Eye (tissue), 1 donor: Measurements from ENCODE around the gene TLCD3A.
A peak's percentile ranks its signal among the peaks of the same experiment; 100 is the strongest.
"Not testable (repeated sequence)": the region's sequence is repeated elsewhere in the genome, so short reads cannot be mapped to it uniquely, and the experiment has no call there.

Experiments
- DNase-seq: peaks from one replicate; pipeline ENCODE4 v3.0.0-alpha.2; 2015

TLCD3A gene

DNA sequence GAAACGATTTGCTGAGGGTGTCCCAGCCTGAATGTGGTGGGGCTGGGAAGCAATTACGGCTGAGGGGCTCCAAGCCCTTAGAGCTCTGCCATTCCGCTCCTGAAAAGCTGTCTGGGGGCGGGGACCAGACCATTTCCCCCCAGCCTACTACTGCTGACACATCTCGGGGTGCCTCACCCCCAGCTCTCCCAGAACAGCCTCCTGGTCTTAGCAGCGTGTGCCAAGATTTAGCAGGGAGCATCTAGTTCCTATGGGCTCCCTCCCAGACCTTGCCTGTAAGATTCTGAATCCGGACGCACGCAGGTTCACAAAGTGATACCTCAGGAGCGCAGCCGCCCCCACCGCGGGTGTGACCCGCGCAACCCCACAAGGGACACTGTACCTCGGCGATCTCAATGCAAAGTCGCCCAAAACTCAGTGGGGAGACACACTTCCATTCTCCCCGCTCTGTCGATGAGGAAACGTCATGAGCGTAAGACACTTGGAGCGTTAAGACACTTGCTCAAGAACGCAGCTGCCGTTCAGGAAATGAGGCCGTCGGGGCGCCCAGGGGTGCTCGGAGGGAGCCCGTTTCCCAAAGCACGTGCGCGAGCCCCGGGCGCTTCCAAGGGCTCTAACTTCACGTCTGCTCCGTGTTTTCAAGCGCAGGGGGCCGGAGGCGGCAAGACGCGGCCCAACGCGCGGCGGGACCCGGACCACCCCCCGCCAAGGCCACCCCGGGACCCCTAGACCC, 19.0 kb downstream of the TLCD3A start:
- peak; percentile 64 for DNase-seq

DNA sequence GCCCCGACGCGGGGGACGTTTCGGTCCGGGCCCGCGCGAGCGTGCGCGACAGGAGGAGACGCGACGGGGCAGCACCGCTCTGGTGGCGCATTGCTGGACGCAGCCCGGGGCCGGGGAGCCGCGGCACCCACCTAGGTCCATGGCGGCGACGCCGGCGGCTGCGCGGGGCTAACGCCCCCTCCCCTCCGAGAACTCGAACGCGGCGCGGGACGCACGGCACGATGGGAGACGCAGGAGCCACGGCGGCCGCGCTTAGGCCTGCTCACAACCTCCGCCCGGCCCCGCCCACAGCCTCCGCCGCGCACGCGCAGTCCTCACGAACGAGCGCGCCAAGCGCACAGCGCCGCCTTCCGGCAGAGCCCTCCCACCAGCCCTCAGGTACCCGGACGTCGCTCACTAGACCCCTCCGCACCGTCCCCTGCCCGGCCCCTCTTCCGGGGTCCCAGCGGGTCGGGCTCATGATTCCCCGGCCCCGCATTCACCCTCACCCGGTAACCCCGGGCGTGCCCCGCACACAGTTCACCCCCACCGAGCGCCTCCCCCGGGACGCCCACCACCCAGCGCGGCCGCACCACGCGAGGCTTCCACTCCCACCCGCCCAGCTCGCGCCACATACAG, 19.7 kb downstream of the TLCD3A start, which contains the start of gene GEMIN4:
Gene GEMIN4 (minus strand): TSS at position 263 of the 618 bp plus-strand sequence. CDS start 122 bp downstream, at position 141.
- peak; percentile 98 for DNase-seq

DNA sequence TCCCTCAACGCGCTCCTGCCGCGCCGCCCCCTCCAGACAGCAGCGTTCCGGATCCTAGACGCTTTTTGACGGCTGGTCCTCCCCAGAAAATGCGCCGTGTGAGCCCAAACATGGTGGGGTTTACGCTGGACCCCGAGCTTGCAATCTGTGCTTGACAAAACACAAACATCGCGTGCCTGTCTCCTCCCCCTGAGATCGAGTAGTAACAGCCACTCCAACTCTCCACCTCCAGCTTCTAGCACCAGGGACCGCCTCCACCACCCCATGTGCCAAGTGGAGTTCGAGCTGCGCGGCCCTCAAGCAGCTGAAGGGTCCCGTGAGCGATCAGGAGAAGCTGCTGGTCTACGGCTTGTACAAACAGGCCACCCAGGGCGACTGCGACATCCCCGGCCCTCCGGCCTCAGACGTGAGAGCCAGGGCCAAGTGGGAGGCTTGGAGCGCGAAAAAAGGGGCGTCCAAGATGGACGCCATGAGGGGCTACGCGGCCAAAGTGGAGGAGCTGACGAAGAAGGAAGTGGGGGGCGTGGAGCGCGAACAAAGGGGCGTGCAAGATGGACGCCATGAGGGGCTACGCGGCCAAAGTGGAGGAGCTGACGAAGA, 20.3 kb downstream of the TLCD3A start:
- DNase-seq, result peak; percentile 89

DNA sequence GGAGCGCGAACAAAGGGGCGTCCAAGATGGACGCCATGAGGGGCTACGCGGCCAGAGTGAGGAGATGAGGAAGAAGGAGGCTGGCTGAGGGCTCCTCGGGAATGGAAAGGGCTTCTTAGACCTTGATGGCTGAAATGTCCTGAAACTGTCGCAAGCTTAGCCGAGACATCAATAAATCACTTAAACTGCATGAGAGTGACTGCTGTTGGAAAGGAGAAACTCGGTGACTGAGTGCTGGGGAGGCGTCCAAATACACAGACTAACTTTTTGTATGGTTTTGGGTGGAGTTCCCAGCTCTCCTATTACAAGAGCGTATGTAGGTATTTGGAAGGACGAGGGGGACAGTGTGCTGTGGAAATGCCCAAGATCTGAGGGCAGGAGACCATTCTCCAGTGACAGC, 21.0 kb downstream of the TLCD3A start:
- DNase-seq, result no peak

DNA sequence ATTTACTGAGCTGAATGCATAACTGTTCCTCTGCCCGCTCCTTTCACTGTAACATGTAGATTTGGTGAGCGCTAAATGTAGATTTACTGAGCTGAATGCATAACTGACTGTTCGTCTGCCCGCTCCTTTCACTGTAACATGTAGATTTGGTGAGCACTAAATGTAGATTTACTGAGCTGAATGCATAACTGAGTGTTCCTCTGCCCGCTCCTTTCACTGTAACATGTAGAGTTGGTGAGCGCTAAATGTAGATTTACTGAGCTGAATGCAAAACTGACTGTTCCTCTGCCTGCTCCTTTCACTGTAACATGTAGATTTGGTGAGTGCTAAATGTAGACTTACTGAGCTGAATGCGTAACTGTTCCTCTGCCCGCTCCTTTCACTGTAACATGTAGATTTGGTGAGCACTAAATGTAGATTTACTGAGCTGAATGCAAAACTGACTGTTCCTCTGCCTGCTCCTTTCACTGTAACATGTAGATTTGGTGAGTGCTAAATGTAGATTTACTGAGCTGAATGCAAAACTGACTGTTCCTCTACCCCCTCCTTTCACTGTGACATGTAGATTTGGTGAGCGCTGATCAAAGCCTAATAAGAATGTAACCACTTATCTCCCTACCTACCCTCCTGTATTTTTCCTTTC, 23.0 kb downstream of the TLCD3A start:
- DNase-seq, result not testable (repeated sequence)

DNA sequence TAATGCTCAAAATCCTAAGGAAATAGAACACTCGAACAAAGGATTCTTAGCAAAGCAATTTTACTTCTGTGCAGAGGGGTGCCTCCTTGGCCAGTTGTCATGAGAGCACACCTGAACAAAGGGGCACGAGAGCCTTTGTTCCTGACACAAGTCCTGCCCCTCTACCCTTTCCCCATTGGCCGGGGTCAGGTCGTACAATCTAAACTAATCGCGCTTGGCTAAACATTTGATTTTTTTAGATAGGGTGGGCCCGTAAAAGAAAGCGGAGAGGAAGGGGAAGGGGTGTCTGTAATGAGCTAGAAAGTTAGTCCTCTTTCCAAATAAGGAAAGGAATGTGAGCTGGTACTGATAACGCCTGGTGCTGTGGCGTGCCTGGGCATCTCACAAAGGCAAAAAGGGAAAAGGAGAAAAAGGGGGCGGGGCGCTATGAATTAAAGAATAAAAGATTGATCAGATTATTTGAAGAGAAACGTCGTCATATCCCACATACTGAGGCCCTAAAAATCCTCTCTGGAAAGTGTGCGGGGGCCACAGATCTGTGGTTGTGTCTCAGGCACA, 23.7 kb downstream of the TLCD3A start:
- DNase-seq, result not testable (repeated sequence)

DNA sequence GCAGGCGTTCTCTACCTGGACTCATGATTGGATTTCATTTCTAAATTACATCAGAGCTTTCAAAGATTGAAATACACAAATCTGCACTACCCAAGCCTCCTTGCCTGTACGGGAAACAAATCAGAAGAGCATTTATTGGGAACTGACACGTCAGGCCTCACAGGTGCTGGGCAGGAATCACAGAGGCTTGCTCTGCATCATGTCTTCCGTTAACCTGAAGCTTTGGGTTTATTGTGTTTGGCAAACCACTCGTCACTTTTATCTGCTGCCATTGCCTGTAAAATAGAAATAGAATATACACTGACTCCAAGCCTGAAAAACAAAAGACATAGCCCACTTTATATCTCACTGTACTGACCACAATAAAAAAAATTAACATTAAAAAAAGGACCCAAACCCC, 27.6 kb downstream of the TLCD3A start:
- no peak for DNase-seq

DNA sequence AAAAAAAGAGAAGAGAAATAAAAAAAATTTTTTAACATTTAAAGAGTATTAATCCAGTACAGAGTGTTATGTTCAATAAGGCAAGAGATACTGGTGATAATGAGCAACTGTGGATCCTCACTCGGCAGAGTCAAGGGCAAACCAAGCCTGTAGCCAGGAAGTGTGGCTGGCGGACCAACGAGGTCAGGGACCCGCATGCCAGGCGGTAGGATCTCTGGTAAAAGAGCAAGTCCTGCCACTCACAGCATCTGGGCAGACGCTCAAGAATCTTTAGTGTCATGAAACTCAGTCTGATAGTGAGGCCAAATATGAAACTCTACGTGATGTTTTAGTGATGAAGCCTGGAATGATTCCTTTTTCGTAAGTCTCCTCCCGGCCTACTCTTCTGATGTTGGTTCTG, 28.0 kb downstream of the TLCD3A start:
- DNase-seq, result no peak

DNA sequence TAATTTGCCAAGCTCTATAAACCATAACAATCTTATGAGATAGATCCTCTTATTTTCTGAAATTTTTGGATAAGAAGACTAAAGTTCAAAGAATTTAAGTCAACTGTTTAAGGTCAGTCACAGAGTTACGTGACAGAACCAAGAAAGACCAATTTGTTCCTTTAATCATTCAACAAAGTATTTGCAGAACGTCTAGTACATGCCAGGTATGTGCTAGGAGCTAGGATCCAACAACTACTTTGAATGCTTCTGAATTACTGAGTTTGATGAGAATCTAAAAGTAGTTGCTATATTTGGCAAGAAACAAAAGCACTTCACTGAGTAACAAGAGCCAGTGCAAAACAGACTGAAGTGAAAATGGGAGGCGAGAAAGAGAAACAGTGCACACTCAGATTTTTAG, 34.7 kb downstream of the TLCD3A start:
- no peak for DNase-seq

DNA sequence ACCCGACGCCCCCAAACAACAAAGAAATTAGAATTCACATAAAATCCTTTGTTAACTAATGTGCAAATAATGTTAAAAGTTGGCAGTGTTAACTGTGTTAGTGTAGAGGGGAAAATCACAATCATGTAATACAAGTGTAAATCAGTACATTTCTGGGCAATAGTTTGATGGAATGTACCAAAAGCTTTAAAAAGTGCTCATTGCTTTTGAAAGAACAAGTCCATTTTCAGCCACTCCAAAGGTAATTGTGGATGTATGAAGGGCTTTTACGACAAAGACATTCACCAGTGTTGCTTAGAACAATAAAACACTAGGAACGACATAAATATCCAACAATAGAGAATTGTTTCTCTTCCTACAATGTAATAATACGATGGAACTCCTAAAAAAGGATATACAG, 40.6 kb downstream of the TLCD3A start:
- DNase-seq, result no peak

DNA sequence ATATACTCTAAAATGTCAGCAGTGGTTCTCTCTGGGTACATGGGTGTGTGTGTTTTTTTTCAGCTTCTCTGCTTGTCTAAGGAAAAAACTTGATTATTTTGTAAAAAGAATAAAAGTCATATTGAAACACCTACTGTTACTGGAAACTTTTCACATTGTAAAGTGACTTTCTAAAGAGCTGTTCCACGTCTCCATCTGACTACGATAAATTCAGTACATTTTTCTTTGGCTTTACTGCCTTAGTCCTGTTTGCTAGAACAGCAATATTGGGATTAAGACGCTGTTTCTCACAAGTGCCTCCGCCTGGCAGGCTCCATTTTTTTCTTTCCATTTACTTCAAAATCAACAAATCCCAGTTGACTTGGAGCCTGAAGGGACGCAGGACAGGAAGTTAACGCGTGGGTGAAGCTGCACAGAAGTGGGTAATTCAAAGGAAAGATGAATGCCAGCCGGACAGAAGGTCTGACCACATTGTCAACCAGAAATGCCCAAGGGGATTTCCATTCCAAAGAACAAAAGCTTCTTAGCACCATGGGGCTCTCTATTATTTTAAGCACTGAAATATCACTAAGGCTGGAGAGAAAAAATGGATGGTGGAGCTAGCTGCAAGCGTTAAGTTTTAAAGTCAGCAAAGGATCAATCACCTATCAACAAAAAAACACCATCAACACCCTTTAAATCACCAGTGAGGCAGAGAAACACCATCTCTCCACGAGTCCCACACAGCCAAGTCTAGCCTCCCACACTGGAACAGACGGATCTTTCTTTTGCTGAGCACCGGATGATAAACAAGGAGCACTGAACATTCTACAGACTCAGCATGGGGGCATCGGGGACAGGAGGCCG, 41.3 kb downstream of the TLCD3A start:
- DNase-seq, result no peak

DNA sequence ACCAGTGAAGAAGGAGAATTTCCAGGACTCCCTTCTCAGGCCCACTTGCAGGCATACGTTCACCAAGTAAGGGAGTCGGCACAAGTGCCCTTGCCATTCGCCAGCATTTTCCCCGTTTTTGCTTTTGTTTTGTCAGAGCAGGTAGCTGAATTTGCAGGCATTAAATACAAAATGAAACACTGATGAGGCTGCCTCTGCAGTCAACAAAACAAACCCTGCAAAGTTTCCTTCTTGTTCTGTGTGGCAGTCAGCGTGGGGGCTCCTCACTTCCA, 41.9 kb downstream of the TLCD3A start:
- no peak for DNase-seq

DNA sequence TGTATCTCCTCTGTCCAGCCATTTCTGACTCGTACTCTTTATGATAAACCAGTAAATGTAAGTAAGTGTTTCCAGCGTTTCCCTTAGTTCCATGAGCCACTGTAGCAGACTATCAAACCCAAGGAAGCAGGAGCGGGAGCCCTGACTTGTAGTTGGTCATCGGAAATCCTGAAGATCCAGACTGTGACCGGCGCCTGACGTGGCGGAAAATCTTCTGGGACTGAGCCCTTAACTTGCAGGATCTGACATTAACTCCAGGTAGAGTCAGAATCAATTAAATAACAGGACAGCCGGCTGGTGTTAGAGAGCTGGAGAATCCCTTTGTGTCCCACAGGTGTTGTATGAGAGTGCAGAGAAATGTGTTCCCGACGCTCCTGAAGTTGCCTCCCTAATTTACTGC, 45.7 kb downstream of the TLCD3A start:
- no peak for DNase-seq

DNA sequence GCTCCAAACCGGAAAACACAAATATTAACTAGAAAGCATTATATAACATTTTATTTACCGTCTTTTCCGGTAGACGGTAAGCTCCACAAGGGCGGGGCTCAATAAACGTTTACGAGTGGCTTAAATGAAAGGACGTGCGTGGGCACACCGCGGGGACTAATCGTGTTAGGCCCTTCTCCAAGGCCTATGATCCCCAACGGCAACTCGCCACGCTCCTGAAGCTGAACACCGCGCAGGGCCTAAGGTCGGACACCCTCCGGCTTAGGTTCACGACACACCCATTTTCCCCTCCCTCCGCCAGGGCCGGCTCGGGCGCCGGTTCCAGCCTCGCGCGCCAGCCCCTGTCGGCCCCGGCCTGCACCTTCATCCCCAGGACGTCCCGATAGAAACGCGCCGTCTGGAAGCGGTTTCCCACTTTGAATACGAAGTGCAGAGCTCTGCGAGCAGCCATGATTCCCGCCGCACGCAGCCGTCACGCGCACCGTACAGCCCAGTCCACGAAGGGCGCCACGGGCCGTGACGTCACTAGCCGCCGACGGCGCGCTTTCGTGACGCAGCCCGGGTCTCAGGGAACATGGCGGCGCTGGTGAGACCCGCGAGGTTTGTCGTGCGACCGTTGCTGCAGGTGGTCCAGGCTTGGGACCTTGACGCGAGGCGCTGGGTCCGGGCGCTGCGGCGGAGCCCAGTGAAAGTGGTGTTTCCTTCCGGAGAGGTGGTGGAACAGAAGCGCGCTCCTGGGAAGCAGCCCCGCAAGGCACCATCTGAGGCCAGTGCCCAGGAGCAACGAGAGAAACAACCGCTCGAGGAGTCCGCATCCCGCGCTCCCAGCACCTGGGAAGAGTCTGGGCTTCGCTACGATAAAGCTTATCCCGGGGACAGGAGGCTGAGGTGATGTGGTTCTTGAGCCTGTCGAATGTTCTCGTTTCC, 49.7 kb downstream of the TLCD3A start, which contains the start of the genes GLOD4 and MRM3:
Gene GLOD4 (minus strand): TSS at position 476 of the 927 bp plus-strand sequence. CDS start 25 bp downstream, at position 451.
Gene MRM3 (plus strand): TSS at position 549 of the 927 bp plus-strand sequence. CDS start 26 bp downstream, at position 575.
- DNase-seq, result peak; percentile 97

DNA sequence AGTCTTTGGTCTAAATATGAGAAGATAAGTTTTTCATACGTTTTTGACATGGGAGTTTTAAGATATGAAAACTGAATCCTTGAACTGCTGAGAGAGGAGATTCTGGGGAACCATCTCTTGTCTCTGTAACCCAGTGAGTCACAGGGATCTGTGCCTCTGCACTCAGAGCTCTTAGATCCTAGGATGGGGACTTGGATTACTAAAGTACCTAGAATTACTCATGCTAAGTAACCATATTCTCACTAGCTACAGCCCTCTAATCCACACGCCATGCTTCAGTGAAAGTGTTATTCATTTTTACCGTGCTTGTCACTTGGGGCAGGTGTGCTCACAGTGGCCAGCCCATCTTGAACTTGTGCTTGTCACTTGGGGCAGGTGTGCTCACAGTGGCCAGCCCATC, 51.7 kb downstream of the TLCD3A start:
- no peak for DNase-seq

DNA sequence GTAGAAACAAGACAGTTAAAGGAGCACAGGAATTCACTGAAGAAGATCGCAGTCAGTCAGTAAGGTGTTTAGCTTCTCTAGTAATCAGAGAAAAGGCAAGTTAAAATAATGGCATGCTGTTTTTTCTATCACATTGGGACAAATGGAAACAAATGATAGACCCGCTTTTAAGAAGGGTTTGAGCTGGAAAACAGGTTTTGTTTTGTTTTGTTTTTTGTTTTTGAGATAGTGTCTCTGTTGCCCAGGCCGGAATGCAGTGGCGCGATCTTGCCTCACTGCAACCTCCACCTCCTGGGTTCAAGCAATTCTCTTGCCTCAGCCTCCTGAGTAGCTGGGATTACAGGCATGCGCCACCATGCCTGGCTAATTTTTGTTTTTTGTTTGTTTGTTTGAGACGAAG, 53.5 kb downstream of the TLCD3A start:
- DNase-seq, result not testable (repeated sequence)

DNA sequence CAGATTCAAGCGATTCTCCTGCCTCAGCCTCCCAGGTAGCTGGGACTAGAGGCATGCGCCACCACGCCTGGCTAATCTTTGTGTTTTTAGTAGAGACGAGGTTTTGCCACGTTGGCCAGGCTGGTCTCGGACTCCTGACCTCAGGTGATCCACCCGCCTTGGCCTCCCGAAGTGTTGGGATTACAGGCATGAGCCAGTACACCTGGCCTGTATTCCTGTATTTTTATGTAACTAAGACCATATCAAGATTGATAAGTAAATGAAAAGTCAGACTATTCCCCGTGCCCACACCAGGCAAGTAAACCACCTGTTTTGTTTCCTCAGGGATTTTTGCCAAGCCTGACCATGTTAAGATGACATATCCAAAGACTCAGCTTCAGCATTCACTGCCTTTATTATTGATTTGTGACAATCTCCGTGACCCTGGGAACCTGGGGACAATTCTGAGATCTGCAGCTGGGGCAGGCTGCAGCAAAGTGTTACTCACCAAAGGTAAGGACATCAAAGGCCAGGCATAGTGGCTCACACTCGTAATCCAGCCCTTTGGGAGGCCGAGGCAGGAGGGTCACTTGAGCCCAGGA, 55.3 kb downstream of the TLCD3A start:
- no peak for DNase-seq

DNA sequence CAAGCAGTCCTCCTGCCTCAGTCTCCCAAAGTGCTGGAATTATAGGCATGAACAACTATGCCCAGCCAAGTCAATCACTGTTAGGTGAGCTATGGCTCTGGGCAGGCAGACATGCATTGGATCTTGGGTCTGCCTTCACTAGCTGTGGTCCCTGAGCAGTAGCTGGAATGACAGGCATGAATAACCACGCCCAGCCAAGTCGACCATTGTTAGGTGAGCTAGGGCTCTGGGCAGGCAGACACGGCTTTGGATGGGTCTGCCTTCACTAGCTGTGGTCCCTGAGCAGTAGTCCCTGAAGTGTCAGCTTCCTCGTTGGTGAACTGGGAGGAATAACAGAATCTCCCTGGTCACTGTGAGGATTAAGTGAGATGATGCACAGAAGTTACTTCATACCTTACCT, 56.2 kb downstream of the TLCD3A start:
- DNase-seq, result no peak

DNA sequence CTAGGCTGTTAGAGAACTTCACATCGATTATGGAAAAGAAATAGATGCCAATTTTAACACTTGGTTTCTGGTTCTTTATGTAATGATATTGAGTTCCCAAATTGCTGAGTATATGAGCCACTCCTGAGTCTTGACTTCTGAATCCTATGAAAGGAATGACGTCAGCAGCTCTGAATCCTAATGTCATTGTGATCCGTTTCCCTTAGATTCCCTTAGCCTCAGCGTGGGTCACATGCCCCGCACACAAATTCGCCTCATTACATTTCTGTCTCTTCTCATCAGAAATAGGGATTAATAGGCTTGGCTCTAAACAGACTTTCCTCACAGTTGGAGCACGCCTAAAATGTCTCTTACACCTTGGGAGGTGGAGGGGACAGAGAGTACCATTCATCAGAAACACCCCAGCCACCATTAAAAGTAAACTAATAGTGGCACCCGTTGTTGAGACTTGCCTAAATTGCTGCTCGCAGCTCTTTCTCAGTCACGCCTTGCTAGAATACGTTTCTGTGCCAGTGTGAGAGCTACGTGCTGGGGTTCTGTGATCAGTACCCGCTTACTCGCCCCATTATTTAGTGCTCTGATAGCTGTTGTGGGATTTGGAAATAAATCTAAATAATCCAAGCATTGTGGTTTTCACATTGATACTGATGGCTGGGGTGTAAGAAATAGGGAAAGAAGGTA, 56.9 kb downstream of the TLCD3A start:
- DNase-seq, result no peak
